HG02623 (cell line): ENCODE measurements around the gene DDX24.

ENCODE experiments used
- ATAC-seq: cut with Tn5 transposase; IDR thresholded peaks from one replicate; pipeline ENCODE4 v1.9.1; 2021; ENCODE audit warnings: moderate library complexity; ENCODE audit not compliant: unreplicated experiment

Gene DDX24

GRCh38 chr14:94018308-94018707 is 62.7 kb downstream of the DDX24 start:
- no peak for ATAC-seq

GRCh38 chr14:94016446-94016976 is 64.5 kb downstream of the DDX24 start:
- no peak for ATAC-seq

- no peak for ATAC-seq
Measured at GRCh38 chr14:94015223-94015622, 65.8 kb downstream of the DDX24 start.

- no peak for ATAC-seq
Measured at GRCh38 chr14:94014382-94014781, 66.6 kb downstream of the DDX24 start.

GRCh38 chr14:94011795-94012194 is 69.2 kb downstream of the DDX24 start:
- no peak for ATAC-seq

- ATAC-seq, result no peak
Measured at GRCh38 chr14:94010625-94011024, 70.4 kb downstream of the DDX24 start.

- ATAC-seq, result peak; percentile 53
Measured at GRCh38 chr14:94009767-94010166, 71.2 kb downstream of the DDX24 start.

- no peak for ATAC-seq
Measured at GRCh38 chr14:94008234-94008633, 72.8 kb downstream of the DDX24 start.

GRCh38 chr14:94005324-94006073 is 75.5 kb downstream of the DDX24 start:
- no peak for ATAC-seq

- no peak for ATAC-seq
Measured at GRCh38 chr14:94004015-94004414, 77.0 kb downstream of the DDX24 start.

- ATAC-seq, result no peak
Measured at GRCh38 chr14:94003397-94003796, 77.6 kb downstream of the DDX24 start.

GRCh38 chr14:94001501-94002396 is 79.3 kb downstream of the DDX24 start:
- no peak for ATAC-seq

GRCh38 chr14:94001016-94001415 is 80.0 kb downstream of the DDX24 start:
- ATAC-seq, result no peak

GRCh38 chr14:94000267-94000666 is 80.7 kb downstream of the DDX24 start:
- no peak for ATAC-seq

GRCh38 chr14:93999573-93999972 is 81.4 kb downstream of the DDX24 start:
- no peak for ATAC-seq

GRCh38 chr14:93998871-93999403 is 82.1 kb downstream of the DDX24 start:
- ATAC-seq, result no peak
